Hepatocyte (in vitro differentiated cells): ENCODE results near the gene COBL. TPM values are rescaled to one million over a fixed set of nuclear protein-coding genes. Genes with fewer than 3 reads are reported as not detected.

ENCODE experiments used
- DNase-seq: peaks from one replicate; pipeline ENCODE4 v3.0.0-alpha.2; 2016; ENCODE audit warnings: low spot score
- H2AFZ ChIP-seq: fragments of 200-600 bp; sonication (generic); 2 replicates; pipeline ENCODE4 v1.6.0; 2016; ENCODE audit warnings: antibody characterized with exemption, mild to moderate bottlenecking
- H3K27ac ChIP-seq: fragments of 200-600 bp; sonication (generic); 2 replicates; pipeline ENCODE4 v1.5.1; 2016; ENCODE audit warnings: mild to moderate bottlenecking
- H3K27me3 ChIP-seq: fragments of 200-600 bp; sonication (generic); 2 replicates; pipeline ENCODE4 v1.6.1; 2016
- H3K36me3 ChIP-seq: fragments of 200-600 bp; sonication (generic); replicated peaks from 2 replicates; pipeline ENCODE4 v1.5.1; 2016; ENCODE audit warnings: low read depth; ENCODE audit not compliant: insufficient read depth
- H3K4me1 ChIP-seq: fragments of 200-600 bp; sonication (generic); 2 replicates; pipeline ENCODE4 v1.5.1; 2016; ENCODE audit warnings: mild to moderate bottlenecking, moderate library complexity; ENCODE audit not compliant: insufficient read depth
- H3K4me2 ChIP-seq: fragments of 200-600 bp; sonication (generic); 2 replicates; pipeline ENCODE4 v1.6.0; 2016
- H3K4me3 ChIP-seq: fragments of 200-600 bp; sonication (generic); 2 replicates; pipeline ENCODE4 v1.5.1; 2016; ENCODE audit warnings: mild to moderate bottlenecking
- H3K79me2 ChIP-seq: fragments of 200-600 bp; sonication (generic); 2 replicates; pipeline ENCODE4 v1.6.0; 2017; ENCODE audit warnings: mild to moderate bottlenecking
- H3K9me2 ChIP-seq: fragments of 200-600 bp; sonication (generic); replicated peaks from 2 replicates; pipeline ENCODE4 v1.6.0; 2017; ENCODE audit warnings: mild to moderate bottlenecking; ENCODE audit not compliant: insufficient read depth
- H3K9me3 ChIP-seq: fragments of 200-600 bp; sonication (generic); 2 replicates; pipeline ENCODE4 v1.5.1; 2016; ENCODE audit warnings: low read depth, mild to moderate bottlenecking
- H4K20me1 ChIP-seq: fragments of 200-600 bp; sonication (generic); 2 replicates; pipeline ENCODE4 v1.6.0; 2016; ENCODE audit warnings: mild to moderate bottlenecking; ENCODE audit not compliant: insufficient read depth, poor library complexity, severe bottlenecking
- CTCF ChIP-seq: fragments of 200-600 bp; sonication (generic); IDR thresholded peaks from 2 replicates; pipeline ENCODE4 v1.5.1; 2016; ENCODE audit warnings: antibody characterized with exemption, mild to moderate bottlenecking; ENCODE audit not compliant: poor library complexity
- EZH2 ChIP-seq: fragments of 200-600 bp; sonication (generic); IDR thresholded peaks from 2 replicates; pipeline ENCODE4 v1.6.1; 2016; ENCODE audit warnings: antibody characterized with exemption, mild to moderate bottlenecking, borderline replicate concordance
- EZH2phosphoT487 ChIP-seq: fragments of 200-600 bp; sonication (generic); IDR thresholded peaks from one replicate; pipeline ENCODE4 v1.6.1; 2018; ENCODE audit warnings: antibody characterized with exemption, mild to moderate bottlenecking, low read depth, moderate library complexity; ENCODE audit not compliant: unreplicated experiment, severe bottlenecking
- WGBS: methylation state at CpG from one replicate; pipeline ENCODE4 v1.1.6; 2016; ENCODE audit warnings: low lambda C conversion rate; ENCODE audit errors: missing lambda C conversion rate; 5-methylcytosine and 5-hydroxymethylcytosine counted together
- polyA plus RNA-seq: library from polyadenylated mRNA; unstranded; fragments of >200 nt; fragmentation: Nextera tagmentation; extraction: Ambion mirVana; gene quantifications from 2 replicates; pipeline ENCODE4 v1.2.1, GENCODE V29; 2016
- total RNA-seq: library from RNA; depleted of rRNA; stranded (reverse); fragments of >200 nt; gene quantifications from 2 replicates; pipeline ENCODE4 v1.2.3, GENCODE V29; 2014

Gene COBL
- total and polyA plus RNA-seq, 2 experiments from 2014 or later, result 7.8 to 20.5 TPM

- Histone ChIP-seq H3K36me3 (no peaks in the 10 kb centered on the region), H3K79me2 (no peaks in the 10 kb centered on the region), H3K9me2 (no peaks in the 10 kb centered on the region), H3K27ac (peak overlapping the region; percentile 24), H3K4me3 (no peak overlapping the region), H3K9me3 (no peaks in the 10 kb centered on the region), H3K4me2 (no peak overlapping the region), H2AFZ (no peak overlapping the region), H4K20me1 (no peaks in the 10 kb centered on the region), H3K4me1 (peaks cover 6% of the 10 kb centered on the region), H3K27me3 (no peaks in the 10 kb centered on the region)
- WGBS, result 75% methylated on average over 3 of the region's 3 CpGs
- DNase-seq, result no peak
- TF ChIP-seq CTCF, result no peak
Observed at GRCh38 chr7:51077316-51077986, 239.2 kb downstream of the COBL start.

GRCh38 chr7:51075681-51076580, 240.7 kb downstream of the COBL start:
- no peak for DNase-seq
- H3K36me3 ChIP-seq, result no peaks in the 10 kb centered on the region
- peaks cover 6% of the 10 kb centered on the region for H3K4me1 ChIP-seq
- no peak overlapping the region for H3K4me3 ChIP-seq
- no peaks in the 10 kb centered on the region for H3K27me3 ChIP-seq
- H3K27ac ChIP-seq, result no peak overlapping the region
- no peaks in the 10 kb centered on the region for H3K9me3 ChIP-seq
- H3K79me2 ChIP-seq, result no peaks in the 10 kb centered on the region
- TF ChIP-seq EZH2phosphoT487, result no peak
- no peak for TF ChIP-seq CTCF
- TF ChIP-seq EZH2, result no peak
- H3K4me2 ChIP-seq, result no peak overlapping the region
- H4K20me1 ChIP-seq, result no peaks in the 10 kb centered on the region
- 92% methylated on average over 11 of the region's 11 CpGs for WGBS
- H3K9me2 ChIP-seq, result no peaks in the 10 kb centered on the region
- H2AFZ ChIP-seq, result no peak overlapping the region

DNA sequence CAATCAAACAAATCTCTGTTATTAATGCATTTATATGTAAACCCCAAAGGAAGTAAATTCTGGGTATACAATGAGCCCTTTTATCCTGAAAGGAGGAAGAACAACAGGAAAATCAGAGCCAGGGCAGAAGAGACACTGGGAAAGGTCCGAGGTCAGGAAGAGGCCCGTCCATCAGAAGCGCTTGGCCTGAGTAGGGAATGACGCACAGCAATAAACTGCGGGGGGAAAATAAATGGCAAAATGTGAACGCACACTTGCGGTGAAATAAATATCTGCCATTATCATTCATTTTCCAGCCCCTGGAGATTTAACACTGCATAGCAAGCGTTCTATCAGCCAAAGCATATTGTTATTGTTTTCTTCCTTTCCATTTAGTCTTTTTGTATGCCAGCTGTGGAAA, 243.4 kb downstream of the COBL start:
- no peaks in the 10 kb centered on the region for H3K9me3 ChIP-seq
- H3K4me3 ChIP-seq, result no peak overlapping the region
- H3K27me3 ChIP-seq, result no peaks in the 10 kb centered on the region
- H3K36me3 ChIP-seq, result no peaks in the 10 kb centered on the region
- 92% methylated on average over 8 of the region's 8 CpGs for WGBS
- no peaks in the 10 kb centered on the region for H3K79me2 ChIP-seq
- H4K20me1 ChIP-seq, result no peaks in the 10 kb centered on the region
- H3K9me2 ChIP-seq, result no peaks in the 10 kb centered on the region
- H3K27ac ChIP-seq, result no peak overlapping the region
- no peak for DNase-seq
- H3K4me2 ChIP-seq, result no peak overlapping the region
- no peak overlapping the region for H2AFZ ChIP-seq
- TF ChIP-seq EZH2 (no peak), CTCF (no peak), EZH2phosphoT487 (no peak)
- peaks cover 6% of the 10 kb centered on the region for H3K4me1 ChIP-seq
